GM21717 (cell line): ENCODE measurements around the gene KDM3A.

Source experiments
- ATAC-seq: cut with Tn5 transposase; IDR thresholded peaks from one replicate; pipeline ENCODE4 v1.9.1; 2021; ENCODE audit warnings: mild to moderate bottlenecking, moderate library complexity; ENCODE audit not compliant: unreplicated experiment

KDM3A gene, protein sequence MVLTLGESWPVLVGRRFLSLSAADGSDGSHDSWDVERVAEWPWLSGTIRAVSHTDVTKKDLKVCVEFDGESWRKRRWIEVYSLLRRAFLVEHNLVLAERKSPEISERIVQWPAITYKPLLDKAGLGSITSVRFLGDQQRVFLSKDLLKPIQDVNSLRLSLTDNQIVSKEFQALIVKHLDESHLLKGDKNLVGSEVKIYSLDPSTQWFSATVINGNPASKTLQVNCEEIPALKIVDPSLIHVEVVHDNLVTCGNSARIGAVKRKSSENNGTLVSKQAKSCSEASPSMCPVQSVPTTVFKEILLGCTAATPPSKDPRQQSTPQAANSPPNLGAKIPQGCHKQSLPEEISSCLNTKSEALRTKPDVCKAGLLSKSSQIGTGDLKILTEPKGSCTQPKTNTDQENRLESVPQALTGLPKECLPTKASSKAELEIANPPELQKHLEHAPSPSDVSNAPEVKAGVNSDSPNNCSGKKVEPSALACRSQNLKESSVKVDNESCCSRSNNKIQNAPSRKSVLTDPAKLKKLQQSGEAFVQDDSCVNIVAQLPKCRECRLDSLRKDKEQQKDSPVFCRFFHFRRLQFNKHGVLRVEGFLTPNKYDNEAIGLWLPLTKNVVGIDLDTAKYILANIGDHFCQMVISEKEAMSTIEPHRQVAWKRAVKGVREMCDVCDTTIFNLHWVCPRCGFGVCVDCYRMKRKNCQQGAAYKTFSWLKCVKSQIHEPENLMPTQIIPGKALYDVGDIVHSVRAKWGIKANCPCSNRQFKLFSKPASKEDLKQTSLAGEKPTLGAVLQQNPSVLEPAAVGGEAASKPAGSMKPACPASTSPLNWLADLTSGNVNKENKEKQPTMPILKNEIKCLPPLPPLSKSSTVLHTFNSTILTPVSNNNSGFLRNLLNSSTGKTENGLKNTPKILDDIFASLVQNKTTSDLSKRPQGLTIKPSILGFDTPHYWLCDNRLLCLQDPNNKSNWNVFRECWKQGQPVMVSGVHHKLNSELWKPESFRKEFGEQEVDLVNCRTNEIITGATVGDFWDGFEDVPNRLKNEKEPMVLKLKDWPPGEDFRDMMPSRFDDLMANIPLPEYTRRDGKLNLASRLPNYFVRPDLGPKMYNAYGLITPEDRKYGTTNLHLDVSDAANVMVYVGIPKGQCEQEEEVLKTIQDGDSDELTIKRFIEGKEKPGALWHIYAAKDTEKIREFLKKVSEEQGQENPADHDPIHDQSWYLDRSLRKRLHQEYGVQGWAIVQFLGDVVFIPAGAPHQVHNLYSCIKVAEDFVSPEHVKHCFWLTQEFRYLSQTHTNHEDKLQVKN (N-terminal part only)

DNA sequence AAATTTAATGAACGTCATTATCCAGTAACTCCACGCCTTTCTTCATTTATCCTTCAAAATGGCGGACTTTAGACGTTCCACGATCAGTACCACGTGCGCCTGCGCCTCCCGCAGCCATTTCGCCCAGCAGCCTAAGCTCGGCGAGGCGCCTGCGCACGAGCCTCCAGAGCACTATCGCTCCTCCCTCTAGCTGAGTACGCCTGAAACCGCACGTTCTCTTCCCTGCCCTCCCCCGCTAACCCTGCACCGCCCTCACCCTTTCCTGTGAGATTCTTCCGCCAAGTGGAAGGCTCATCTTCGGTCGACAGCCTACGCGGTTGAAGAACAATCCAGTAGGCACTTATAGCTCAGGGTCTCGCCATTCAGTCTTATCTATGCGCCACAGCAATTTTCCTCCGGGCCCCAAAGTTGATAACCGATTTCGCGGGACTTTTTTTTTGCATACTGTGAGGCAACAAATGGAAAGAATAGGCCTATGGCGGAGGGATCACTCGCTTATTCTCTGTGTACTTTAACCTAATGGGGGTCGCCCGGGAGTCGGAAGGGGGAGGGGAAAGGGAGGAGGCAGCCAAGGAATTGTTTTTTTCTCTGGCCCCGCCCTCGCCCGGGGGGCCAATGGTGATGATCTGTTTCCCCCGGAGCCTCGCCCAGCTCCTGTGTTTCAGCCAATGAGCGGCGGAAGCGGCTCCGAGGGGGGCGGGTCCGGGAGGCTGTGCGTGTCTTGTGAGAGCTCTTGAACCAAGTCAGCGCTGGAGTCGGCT is at the start of gene KDM3A:
TSS of gene KDM3A (plus strand) at position 741 of the 761 bp plus-strand sequence. CDS start 677 bp downstream, outside the sequence.
- peak; percentile 82 for ATAC-seq

DNA sequence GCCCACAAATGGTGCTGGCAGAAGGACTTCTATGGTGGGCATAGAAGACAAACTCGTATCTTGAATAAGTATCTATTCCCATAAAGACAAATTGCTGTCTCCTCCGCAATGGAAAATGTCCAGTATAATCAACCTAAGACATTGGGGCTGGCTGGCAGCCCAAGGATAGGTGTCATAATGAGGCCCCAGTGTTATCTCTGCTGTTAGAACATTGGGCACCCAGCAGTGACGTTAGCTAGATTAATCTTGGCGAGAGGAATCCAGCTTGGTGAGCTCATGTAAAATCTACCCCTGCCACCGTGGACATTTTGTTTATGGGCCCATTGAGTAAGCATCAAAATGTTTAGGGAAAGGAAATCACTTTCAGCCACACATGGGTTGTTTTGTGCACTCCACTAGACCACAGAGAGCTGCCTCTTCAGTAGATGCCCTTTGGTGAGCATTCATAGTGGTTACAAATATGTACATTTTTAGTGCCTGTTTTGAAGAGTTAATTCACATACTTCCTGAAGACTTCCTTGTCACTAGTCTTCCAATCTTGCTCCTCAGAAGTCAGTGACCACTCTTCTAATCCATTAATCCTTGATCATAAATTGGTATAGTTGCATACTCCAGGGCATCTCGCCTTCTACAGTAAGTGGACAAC is 48.2 kb upstream of the KDM3A start:
- no peak for ATAC-seq

DNA sequence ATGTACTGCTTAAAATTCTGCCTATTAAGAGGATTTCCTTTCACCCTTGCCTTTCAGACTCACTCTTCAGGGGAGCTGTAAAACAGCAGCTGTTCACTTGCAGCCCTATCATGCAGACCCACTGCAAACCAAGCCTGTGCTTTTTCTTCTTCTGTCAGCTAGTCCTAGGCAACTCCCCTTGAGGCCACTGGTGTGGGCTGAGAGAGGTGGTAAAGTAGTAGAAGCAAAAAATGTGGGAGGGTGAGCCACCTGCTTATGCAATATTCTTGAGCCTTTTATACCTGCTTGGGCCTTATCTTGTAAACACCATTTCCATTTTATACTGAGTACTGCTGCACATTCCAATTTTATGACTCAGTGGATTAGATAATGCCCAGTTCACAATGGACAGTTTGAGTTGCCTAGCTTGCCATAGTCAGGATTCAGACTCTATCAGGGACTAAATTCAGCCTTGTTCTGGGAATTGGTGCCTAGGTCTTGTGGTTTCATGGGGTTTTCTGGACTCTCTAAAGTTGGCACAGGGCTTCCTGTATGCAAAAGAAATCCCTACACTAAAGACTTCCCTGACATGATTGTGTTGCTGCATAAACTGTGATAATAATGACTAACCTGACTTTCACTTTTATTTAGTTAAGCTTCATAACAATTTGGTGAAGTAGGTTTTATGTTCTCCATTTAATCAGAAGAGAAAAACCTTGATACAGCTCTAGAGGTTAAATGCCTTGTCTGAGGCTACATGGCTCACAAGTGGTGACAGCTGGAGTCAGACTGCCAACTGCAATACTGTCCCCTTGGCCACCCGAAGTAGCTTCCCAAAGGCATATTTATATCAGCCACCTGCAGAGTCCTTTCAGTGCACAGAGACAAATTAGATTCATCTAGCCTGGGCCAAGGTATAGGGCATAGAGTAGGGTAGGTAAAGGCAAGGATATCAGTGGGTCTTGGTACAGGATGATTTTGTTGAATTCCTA is 47.4 kb upstream of the KDM3A start:
- no peak for ATAC-seq

DNA sequence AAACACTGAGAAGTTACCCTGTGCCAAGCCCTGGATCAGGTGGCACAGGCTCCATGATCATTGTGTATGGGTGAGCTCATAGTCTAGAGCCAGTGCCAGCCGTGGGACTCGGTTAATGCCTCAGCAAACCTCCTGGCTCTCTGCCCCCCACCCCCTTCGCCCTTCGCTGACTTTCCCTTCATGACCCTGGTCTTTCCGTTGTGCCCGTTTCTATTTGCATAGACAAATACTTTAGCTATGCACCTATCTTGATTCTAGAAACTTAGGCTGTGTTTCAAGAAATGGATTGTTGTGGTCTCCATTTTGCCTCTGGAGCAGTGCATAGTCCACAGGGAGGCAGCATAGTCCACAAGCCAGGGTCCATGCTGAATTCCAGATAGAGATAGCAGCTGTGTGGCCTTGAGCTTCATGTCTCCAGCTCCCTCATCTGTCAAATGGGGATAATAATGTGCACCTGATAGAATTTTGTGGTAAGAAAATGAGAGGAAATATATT is 44.8 kb upstream of the KDM3A start:
- ATAC-seq: no peak

DNA sequence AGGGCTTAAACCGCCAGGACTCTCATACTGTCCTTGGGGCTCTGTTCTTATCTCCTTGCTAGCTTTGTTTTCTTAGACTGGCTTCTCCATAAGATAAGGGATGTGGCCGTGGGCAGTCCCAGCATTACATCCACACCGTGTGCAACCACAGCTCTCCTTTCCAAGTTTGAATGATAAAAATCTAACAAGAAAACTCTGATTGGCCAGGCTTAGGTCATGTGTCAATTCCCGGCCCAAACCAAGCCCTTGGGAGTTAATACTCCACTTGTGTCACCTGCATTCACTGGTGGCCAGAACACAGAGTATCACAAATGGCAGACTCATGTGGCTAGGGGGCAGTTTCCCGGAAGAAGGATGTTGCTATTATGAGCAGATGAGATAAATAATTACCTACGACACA is 43.2 kb upstream of the KDM3A start:
- no peak for ATAC-seq

DNA sequence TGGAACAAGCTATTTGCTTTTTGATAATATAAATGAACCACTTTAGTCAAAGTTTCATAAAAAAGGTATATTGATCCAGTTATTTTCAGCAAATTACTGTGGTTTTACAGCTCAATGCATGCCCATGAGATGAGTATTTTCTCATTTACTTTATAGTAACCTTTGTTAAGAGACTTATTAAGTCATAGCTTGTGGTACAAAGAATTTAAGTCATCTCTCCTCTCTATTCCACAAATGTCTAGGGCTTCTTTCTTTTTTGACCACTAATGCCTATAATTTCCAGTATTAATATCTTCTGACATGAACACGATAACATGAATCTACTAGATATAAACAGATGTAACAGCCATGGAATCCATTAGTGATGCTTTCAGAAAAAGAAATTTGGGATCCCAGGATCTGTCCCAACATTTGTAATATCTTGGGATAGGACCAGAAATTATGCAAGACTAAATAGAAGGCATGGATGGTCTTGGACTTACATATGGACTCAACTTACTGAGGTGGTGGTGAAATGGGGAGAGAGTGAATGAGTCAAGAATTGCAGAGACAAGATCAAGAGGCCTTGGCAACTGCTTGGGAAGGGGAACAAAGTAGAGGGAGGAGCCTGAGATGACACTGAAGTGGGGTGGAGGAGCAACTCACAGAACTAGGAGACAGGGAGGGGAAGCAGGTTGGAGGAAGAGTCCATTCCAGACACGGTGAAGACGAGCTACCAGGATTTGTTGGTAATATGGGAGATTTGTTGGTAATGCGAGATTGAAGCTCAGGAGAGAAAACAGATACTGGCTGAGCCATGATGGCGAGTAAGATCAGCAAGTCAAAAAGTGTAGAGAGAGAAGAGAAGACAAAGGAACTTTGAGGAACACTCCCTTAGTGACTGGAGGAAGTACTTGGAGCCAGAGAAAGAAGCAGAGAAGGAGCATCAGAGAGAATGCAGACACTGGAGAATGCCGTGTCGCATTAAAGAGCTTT is 42.4 kb upstream of the KDM3A start:
- no peak for ATAC-seq

DNA sequence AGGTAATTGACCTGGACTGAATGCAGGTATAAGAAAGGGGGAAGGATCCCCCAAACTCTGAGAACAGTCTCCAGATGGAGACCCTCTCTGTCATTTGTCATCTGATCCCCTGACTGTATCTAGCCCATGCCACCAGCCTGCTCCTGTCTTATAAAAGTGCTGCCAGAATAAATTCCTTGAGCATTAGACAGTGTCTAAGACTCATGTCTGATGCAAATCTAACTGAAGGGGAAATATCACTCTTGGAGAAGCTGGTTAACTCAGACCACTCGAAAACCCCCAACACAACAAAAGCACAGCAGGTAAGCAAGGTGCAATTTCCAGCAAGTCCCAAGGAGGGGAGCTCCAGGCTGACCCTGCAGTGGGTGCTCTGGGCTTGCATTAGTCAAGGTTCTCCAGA is 40.9 kb upstream of the KDM3A start:
- no peak for ATAC-seq

DNA sequence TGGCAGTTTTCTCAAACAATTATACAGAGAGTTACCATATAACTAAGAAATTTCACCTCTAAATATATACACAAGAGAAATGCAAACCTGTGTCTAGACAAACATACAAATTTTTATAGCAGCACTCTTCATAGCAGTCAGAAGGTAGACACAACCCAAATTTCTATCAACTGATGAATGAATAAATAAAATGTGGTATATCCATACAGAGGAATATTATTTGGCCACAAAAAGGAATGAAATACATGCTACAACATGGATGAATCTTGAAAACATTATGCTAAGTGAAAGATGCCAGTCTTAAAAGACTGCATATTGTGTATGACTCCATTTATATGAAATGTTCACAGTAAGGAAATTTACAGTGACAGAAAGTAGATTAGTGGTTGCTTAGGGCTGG is 30.6 kb upstream of the KDM3A start:
- ATAC-seq: no peak

DNA sequence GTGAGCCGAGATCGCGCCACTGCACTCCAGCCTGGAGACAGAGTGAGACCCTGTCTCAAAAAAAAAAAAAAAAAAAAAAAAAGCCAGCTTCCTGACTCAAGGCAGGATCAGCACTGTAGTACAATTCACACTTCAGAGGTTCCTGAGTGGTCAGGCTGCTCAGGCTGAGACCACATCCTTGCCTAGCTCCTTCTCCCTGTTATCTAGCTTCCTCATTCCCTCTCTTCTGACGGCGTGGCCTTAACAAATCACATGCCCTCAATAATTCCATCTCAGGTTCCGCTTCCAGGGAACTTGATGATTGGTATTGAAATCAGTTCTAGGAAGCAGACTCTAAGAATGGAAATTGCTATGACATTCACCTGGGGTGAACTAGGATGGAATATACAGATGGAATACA is 29.8 kb upstream of the KDM3A start:
- ATAC-seq: no peak

DNA sequence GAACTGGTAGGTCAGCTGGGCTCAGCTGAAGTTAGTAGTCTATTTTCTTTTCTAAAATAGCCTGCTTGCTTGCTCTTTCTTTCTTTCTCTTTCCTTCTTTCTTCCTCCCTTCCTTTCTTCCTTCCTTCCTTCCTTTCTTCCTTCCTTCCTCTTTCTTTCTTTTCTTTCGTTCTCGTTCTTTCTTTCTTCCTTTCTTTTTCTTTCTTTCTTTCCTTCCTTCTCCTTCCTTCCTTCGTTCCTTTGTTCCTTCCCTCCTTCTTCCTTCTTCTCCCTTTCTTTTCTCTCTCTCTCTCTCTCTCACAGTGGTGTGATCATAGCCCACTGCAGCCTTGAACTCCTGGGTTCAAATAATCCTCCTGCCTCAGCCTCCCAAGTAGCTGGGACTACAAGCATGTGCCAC is 29.2 kb upstream of the KDM3A start:
- no peak for ATAC-seq

DNA sequence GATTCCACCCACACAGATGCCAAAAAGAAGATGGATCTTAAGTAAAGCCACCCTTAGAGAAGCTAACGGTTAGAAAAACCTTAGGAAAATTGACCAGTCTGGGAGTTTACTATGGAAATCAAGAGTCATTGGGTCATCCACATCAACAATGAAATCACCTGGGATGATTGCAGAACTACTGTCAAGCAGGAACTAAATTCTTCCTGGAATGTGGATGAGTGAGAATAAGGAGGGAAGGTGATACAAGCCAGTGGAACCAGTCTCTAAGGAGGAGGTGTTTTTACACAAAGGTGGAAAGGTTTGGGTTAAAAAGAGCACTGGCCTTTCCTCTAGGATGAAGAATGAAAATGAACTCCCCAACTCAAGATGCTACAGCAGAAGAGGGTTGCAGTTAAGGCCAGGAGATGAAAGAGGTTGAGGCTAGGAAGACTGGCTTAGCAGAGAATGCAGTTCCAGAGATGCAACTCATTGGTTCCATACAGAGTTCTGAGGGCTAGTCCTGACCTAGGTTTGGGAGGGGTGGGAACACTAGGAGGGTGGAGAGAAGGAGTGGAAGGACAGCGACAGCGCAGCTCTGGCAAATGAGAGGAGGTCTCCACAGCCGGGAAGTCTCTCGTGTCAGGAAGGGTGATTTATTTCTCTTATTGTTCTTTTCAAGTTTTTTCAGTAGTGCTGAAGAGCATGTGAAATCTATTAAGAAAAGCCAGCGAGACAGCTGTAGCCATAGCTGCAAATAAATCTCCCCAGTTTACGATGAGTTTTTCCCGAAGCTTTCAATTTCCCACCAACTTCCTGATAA is 27.7 kb upstream of the KDM3A start:
- no peak for ATAC-seq

DNA sequence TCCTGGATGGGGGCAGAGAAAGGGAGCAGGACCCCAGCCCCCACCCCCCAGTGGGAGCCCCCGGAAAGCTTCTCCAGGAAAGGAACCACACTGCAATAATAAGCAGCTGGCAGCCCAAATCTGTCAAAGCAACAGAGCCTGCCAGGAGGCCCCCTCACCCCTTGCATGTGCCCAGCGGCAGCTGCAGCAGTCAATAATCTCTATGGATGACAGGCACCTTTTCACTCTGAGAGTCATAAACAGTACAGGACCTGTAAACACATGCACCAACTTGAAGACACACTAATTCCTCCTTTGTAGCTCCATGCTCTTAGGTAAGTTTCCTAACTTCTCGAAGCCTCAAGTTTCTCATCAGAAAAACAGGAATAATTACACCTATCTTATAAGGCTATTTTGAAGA is 26.2 kb upstream of the KDM3A start:
- ATAC-seq: no peak

DNA sequence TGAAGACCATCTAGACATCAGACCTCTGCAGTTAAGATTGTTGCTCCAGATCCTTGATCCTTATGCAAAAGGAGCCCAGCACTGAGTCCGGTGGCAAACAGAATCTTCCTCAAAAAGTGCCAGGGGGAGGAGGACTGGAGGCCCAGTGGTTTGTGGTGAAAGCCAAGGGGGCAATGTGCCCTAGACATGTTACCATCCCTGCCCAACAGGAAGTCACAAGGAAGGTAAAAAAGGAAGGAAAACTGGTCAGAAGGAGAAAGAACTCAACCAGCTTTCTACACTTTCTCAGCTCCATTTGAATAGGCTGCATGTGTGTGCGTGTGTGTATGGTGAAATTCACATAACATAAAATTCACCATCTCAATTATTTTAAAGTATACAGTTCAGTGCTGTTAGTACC is 25.0 kb upstream of the KDM3A start:
- ATAC-seq: no peak

DNA sequence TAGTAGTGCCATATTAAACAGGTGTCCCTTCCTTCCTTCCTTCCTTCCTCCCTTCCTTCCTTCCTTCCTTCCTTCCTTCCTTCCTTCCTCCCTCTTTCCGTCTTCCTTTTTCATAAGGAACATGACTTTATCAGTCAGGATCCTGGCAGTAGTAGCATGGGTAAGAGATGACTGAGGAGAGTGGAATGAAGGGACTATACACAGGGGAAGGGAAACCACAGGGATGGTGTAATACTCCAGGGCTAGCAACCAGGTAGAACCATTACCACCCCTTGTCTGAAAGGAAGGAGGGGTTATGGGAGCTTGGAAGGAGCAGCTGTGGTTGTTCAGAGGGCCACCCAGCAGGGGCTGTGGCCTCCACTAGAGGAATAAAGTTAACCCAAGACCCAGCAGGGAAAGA is 23.2 kb upstream of the KDM3A start:
- no peak for ATAC-seq

DNA sequence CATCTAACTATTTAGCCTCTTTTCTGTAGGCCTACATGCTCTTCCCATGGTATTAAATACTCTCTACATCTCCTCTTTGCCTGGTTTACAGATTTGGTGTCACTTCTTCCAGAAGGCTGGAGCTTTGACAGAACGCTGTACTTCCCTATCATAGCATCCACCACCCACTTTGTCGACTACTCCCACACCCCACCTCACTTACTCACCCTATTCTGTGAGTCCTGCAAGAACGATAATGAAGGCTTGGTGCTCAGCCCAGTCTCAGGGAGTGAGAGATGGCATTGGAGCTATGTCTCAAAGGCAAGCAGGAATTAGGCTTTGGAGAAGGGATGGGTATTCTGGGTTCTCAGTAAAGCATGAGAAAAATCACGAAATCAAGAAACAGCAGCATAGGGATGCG is 20.3 kb upstream of the KDM3A start:
- no peak for ATAC-seq

DNA sequence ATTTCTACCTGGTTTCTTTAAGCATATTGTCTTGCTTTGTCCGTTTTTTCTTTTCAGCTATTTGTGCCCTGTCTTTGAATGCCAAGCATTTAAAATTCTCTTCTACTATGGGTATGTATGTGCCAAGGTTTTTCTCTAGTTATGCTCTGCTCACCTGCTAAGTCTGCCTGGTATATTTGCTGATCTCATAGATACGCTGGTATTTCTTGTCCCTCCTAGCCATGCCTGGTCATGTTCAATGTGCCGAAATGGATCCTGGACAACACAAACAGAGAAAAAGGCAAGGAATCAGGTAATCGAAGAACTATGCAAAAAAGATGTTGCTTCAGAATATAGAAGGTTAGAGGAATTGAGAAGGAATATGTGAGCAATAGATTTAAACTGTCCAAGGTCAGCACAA is 14.9 kb upstream of the KDM3A start:
- ATAC-seq: no peak

DNA sequence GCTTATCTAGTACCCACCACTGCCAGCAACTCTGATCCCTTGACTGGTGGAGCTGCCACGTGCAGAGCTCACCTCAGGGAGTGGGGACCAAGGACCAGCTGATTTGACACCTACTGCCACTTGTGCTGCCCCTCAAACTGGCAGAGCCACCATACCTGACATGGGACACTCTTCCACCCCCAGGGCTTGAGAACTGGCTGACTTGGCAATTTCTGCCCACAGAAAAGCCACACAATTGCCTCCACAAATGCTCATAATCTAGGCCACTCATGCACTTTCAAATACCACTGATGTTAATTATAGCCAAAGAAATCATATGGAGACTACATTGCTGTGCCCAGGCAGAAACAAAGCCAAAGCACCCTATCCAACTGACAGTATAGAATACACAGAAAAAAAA is 11.8 kb upstream of the KDM3A start:
- ATAC-seq: no peak
